IPS DF 4.7 (cell line): Measurements from ENCODE around the gene FGF12.

Experiments
- DNase-seq: peaks from one replicate; pipeline ENCODE4 v3.0.0-alpha.2; 2013; ENCODE audit warnings: low spot score; ENCODE audit errors: extremely low read depth

Gene FGF12

DNA sequence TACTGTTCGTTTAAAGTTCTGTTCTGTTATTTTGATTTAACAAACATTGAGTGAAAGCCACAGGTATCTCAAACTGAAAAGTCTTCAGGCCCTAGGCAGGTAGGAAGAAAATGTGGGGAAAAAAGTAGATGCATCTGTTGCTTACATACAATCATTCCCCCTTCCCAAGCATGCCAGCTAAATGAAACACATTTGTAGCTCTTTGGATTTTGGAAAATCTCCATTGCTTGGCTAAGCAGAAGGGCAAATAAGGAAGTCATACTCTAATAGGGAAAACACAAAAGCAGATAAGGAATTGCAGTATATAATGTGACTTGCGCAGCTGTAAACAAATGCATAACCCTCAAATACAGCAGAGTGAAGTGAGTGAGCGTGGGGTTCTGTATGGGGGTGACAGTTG is 375.9 kb downstream of the FGF12 start:
- DNase-seq: no peak

DNA sequence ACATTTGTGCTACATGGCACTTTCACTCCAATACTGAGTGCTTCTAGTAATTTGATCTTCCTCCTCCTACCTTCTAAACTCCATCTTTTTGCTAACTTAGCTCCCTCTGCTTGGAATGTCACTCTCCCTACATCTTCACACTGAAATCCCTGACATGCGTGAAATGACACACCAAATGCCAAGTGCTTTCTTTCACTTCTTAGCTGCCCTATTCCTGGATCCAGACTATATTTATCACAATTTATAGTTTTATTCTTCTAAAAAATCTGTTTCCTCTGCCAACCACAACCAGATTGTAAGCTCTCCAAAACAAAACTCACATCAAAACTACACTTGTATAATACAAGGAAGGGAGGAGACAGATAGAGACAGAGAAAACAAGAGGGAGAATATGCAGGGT is 387.3 kb downstream of the FGF12 start:
- DNase-seq: no peak

DNA sequence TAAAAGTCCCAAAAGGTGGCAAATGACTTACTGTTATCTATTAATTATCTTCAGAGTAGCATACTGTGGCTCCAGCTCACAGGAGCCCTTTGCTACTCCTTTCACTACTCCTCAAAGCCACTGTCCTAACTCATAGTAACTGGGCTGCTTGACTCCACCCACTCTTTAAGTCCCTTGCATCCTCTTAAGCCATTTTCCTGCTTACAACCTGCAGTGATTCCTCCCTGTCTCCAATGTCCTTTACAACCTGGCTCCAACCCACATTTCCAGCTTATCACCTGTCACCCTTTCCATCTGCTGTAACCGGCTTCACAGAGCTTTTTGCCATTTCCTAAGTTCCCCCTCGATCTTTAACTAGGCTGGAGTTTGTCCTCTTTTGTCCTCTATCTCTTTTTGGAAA is 388.1 kb downstream of the FGF12 start:
- no peak for DNase-seq

GRCh38 chr3:192336286-192336685 is 391.1 kb downstream of the FGF12 start:
- DNase-seq: no peak

DNA sequence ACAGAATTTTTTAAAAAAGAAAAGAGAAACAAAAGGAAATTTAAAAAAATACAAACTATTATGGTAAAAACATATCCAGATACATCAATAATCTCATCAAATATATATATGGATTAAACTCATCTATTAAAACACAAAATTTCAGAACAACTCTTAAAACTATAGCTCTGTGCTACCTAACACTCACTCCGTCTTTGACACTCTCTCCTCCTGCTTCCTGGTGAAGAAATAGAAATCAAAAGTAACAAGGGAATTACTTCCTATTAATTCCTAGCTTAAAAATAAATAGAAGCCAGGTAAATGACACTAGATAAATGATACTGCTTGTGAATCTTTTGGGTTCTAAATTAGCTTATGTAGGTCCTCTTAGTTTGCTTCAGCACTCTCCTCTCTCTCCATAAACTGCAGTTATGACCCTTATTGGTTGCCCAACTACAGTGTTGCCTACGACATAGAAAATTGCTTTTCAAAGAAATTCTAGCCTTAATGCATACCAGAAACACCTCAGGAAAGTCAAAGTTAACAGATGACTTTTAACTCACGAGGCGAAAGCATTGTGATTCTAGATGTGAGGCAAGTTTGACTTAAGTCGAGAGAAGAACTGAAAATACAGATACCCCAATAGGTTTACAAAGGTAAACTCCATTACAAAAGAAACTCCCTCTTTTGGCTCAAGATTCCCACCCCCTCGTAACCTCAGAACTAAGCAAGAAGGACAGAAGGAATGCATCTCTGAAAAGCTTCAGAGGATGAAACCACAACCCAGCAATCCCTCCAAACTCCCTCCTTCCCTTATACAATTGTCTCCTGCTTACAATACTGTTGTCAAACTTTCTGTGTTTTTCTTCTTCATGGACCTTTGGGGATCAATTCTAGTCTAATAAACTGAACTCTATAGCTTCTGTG is 394.7 kb downstream of the FGF12 start:
- DNase-seq: no peak

DNA sequence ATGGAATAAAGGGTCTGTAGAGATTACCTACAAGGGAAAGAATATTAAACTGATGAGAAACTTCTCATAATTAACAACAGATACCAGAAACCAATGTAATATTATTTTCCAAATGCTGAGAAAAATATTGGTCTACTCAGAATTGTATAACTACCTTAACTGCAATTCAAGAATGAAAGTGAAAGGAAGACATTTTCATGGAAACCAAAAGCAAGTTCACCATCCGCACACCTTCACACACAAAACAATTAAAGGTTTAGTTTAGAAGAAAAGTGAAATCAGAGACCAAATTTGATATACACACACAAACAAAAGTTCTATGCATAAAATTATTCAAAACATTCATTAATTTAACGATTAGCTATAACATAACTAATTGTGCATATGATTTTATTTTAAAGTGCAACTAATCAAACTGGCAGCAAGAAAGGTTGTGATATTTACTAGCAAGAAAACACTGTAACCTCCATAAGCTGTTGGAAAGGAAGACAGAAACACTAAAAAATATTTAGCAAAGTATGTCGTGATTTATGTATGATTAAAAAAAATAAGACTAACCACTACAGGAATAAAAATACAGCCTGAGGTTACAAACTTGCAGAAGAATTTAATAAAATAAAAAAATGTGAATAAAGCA is 395.5 kb downstream of the FGF12 start:
- no peak for DNase-seq

- no peak for DNase-seq
These were observed 400.7 kb downstream of the FGF12 start for GRCh38 chr3:192326656-192327055.

- DNase-seq: no peak
These were observed 409.8 kb downstream of the FGF12 start for GRCh38 chr3:192317564-192317963.

- DNase-seq: no peak
These were observed 413.7 kb downstream of the FGF12 start for GRCh38 chr3:192313605-192314004.

DNA sequence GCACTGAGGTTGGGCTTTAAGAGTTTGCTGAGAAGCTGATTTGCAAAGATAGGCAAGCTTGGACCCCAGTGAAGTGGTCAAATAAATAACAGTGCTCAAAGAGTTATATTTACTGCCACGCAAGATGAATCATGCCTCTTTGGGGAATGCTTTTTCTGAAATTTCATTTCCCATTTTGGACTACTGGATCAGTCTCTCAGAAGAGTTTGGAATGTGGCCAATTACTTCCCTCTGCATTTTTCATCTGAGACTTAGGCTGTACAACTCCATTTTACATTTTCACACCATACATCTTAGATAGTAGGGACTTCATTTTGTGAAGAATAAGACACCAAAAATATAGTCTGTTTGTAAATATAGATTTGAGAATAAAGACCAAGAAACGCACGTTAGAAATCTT is 419.7 kb downstream of the FGF12 start:
- no peak for DNase-seq

GRCh38 chr3:192303235-192303634 is 424.1 kb downstream of the FGF12 start:
- no peak for DNase-seq

GRCh38 chr3:192302721-192303120 is 424.6 kb downstream of the FGF12 start:
- no peak for DNase-seq

DNA sequence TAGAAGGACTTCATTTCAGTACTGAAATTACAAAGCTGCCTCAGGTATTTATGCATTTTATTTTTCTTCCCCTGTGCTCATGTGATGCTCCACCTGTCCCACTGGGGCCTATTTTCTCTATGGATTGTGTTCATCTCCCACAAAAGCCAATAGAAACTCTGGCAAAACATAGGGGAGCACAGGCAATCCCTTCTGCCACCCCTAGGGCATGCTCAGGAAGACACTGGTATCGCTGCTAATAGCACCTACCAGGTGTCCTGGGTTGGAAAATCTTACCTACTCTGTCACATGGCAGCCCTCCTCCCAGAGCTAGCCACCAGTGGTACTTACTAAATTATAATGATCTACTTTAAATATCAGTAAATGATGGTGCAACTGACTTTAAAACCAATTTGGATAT is 427.4 kb downstream of the FGF12 start:
- DNase-seq: no peak

DNA sequence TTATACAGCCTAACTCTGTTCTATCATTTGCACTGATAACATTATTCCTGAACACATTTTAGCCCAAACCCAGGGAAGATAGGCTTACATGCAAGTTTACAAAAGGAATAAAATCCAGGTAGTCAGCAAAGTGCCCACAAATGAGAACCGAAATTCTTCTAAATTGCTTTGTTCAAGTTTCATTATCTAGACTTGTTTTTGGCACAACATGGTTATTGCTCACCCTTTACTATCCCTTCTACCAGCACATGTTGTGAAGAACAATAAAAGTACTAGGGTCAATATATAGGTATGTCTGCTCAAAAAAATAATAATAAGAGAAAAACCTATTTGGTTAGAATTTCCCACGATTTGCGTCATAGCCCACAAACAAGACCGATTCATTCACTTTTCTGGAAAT is 430.5 kb downstream of the FGF12 start:
- DNase-seq: no peak

DNA sequence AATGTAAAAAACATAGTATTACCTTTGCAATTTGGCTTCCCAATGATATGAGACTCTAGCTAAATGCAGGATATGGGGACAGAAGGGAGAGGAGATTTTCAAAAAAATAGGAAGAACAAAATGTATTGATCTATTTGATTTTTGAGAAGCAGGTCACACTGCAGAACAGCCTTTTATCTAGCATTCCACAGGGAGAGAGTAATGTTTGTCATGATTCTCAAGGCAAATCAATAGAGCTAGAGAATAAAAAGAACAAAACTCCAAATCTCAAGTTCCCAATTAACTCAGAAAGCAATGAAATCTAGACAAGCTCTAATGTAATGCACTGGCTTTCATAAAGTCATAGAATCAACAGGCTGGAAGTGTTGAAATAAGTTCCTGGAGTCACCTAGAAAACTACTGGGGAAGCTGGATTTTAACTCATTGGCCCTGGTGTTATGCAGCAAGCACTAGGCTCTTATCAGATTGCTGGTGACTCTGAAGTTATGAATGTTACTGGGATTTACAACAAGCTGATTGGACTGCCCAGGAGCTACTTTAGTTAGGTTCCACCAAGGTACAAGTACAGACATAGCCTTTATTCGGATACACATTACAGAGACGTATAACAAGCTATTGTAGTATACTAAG is 442.8 kb downstream of the FGF12 start:
- no peak for DNase-seq

- no peak for DNase-seq
These were observed 446.0 kb downstream of the FGF12 start for GRCh38 chr3:192281207-192281880.

GRCh38 chr3:192279664-192280063 is 447.7 kb downstream of the FGF12 start:
- no peak for DNase-seq

DNA sequence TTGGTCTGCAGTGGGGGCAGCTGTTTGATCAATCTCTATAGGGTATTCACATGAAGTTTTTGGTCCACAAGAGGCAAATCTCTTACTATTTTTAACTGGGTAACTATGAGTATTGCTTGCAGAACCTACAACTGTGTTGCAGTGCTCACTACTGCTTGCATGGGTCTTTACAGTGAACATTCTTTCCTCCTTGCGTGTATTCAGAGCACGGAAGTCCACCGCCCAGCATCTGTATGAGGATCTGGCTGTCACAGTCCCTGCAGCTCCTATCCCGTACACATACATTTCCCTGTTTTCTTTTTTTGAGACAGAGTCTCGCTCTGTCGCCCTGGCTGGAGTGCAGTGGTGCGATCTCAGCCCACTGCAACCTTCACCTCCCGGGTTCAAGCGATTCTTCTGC is 449.9 kb downstream of the FGF12 start:
- no peak for DNase-seq

DNA sequence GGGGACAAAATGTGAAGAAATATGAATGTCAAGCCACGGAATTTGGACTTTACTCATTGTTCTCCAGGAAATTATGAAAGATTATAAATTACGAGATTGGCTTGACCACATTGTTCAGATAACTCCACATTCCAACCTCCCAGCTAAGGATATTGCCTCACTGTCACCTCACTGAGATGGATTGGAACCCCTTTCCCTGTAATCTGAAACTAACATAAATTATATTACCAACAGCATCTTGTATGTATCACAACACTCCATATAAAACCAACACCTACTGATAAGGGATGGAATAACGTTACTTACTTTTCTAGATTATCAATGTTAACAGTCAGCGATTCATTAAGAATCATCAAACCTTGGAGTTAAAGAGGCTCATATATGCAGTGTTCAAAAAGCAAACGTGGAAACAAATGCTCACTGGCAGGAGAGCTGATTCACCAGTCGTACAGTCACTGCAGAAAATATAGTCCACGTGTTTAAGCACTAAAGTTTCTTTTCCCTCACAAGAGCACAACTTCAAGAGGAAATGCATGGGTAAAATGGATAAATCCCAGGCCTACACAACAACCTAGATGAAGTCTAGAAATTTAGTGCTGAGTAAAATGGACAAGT is 451.5 kb downstream of the FGF12 start:
- no peak for DNase-seq

DNA sequence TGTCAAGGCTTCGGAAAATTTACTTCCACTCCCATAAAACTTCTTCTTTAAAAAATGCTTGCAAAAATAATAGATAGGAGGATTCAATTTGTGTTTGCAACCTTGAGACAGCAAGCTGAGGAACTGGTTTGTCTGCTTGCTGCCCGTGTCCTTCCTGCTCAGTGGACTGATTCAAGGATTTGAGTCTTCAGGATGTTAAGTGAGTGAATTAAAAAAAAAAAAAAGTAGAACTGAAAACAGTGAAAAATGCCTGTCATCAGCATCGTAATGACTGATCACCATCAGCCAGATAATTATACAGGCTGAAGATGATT is 453.7 kb downstream of the FGF12 start:
- no peak for DNase-seq

GRCh38 chr3:192273001-192273696 is 454.2 kb downstream of the FGF12 start:
- no peak for DNase-seq
